HG03039 (cell line): Measurements from ENCODE around the gene LRP1B.

Experiments
- ATAC-seq: cut with Tn5 transposase; IDR thresholded peaks from one replicate; pipeline ENCODE4 v1.9.1; 2021; ENCODE audit warnings: mild to moderate bottlenecking, moderate library complexity; ENCODE audit not compliant: unreplicated experiment

The LRP1B gene

DNA sequence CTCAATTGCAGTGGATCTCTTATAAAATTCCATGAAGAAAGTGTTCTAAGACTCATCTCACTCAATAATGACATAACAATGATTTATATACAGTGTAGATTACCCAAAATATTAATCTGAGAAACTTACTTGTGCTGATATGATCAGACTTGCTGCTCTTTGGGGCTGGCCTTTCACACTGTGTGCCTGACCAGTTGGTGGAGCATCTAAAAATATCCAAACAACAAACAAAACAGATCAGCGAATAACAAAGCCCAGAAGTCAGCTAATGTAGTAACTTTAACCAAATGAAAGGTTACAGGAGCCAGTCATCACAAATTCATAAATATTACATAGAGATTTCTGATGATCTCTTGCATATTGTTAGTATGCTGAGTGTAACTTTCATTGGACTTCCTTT lies 1883.9 kb downstream of the LRP1B start:
- ATAC-seq: no peak

GRCh38 chr2:140246058-140246457 lies 1884.8 kb downstream of the LRP1B start:
- ATAC-seq: no peak

DNA sequence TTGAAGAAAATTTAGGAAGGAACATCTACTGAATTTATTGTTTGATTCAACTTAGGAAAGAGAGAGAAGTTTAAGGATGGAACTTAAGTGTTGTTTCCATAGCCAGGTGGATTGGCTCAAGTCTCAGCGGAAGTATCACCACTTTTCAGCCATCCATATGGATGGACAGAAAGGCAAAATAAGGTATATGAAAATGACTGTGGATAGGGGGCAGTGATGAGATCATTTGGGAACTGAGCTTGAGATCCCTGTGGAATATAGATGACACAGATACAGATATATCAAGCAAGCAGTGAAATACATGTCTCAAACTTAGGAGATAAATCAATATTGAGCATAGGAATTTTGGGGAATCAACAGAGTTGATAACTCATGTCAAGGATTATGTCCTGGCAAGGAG lies 1887.9 kb downstream of the LRP1B start:
- no peak for ATAC-seq

DNA sequence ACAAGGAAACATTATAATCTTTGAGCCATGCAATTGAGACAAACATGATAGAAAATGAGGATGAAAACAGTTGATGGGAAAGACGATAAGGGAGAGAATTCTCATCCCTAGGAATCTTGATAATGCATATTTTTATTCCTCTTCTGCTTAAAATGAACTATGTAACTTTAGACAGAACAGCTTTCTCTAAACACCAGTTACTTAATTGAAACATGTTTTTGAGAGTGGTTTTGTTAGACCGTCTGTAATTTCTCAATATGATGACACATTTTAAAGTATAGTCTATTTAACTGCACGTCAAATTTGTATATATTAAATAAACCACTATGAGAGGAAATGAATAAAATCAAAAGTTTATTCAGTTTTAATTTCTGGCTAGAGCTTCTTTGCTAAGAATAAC lies 1896.7 kb downstream of the LRP1B start:
- ATAC-seq: no peak

GRCh38 chr2:140210963-140211362 lies 1919.9 kb downstream of the LRP1B start:
- ATAC-seq: no peak

GRCh38 chr2:140205093-140205492 lies 1925.7 kb downstream of the LRP1B start:
- ATAC-seq: no peak

DNA sequence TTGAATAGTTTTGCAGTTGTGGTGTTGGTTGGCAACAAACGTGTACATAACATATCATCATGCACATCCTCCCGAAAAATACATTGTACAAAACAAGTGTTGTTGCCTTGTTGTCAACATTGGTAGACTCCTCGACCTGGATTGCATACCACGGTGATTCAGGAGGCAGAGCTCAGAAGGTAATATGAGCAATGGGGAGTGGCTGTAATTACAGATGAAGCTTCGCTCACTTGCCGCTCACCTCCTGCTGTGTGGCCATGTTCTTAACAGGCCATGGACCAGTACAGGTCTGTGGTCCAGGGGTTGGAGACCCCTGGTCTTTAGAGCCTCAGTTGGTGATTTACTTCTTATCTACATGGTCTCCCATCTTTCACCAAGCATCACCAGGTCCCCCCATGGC lies 1927.5 kb downstream of the LRP1B start:
- ATAC-seq: no peak

GRCh38 chr2:140201572-140201971 lies 1929.2 kb downstream of the LRP1B start:
- ATAC-seq: no peak

DNA sequence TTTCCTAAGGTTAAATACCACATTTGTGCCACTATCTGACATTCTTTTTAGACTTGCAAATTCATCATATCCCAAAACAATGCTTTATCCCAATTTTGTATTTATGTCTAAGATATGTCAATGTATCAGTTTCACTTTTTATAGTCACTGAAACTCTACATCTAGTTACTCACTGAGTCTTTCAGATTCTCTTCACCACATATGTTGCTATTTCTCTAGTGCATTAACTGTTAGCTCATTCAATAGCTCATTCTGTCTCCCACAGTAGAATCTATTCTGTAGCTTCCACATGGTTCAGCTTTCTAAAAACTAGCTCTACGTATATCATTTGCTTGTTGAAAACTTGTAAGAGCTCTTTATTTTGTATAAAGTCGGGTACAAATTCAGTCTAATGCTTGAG lies 1930.1 kb downstream of the LRP1B start:
- no peak for ATAC-seq

DNA sequence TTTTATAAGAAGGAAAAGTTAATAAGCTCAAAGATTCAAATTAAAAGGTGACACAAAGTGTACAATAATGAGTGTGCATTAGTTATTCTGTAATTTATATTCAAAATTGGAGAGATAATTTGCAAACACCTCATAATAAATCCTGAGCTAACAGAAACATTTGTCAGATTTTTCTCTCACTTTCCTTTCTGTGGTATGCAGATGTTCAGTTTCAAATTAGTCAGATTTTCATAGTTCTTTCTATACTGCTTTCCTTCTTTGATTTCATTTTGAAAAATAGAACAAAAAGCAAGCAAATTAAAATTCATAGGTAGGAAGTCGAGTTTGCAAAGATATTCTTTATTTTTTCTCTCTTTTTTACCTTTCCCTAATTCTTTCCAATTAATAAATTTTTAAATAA lies 1930.5 kb downstream of the LRP1B start:
- no peak for ATAC-seq

DNA sequence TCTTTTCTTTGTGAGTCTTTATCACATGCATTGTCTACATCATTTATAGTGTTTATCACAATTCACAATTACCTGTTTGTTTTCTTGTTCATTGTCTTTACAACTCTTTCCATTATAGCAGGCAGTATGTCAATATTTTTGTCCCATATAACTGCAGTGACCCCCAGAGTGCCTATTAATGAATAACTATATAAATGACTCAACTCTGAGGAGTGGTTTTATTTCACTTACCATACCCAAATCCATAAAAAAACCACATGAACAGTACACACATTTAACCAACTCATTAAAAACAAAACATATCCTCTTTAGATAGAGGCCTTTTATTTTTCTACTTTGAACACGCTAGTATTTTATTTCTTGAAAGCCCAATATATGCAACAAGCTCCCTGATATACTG lies 1931.5 kb downstream of the LRP1B start:
- no peak for ATAC-seq

DNA sequence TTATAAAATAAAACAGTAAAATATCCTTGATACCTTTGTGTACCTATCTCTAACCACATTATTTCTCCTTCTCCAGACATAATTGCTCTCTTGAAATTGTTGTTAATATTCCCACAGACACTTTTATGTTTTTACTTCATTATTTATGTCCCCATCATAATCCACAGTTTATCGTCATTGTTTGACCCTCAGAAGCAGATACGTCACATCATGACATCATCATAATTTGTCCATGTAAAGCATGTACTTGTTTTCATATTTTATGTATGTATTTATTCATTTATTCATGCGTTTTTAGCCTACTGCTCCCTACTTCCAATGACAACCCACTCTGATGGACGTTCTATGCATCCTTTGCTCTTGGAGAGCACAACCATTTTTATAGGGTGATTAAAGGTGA lies 1943.7 kb downstream of the LRP1B start:
- ATAC-seq: no peak

GRCh38 chr2:140186313-140186712 lies 1944.5 kb downstream of the LRP1B start:
- ATAC-seq: no peak

DNA sequence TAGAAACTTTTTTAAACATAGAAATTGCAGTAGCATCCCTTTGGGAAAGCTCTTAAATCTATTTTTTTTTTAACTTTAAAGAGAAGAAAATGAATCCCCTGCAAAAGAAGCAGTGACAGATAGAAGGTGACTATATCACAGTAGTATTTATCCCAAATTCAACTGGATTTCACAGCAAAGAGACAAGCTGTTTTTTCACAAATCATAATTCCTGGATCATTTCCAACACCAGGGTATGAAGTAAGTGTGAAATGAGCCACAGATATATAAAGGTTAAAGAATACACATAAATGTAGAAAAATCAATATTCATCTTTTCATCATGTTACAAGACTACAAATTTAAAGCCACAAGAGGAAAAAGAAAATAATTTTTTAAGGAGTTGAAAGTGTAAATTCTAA lies 1945.7 kb downstream of the LRP1B start:
- no peak for ATAC-seq

GRCh38 chr2:140183056-140183765 lies 1947.6 kb downstream of the LRP1B start:
- ATAC-seq: no peak
